Measurements from ENCODE around the gene MTNR1A.

Gene MTNR1A

GRCh38 chr4:186487726-186488125, 67.6 kb downstream of the MTNR1A start:
- no peak for DNase-seq (ENCODE audit: low spot score)

- DNase-seq (ENCODE audit: low spot score) = no peak
Measured at GRCh38 chr4:186486172-186486571, 69.2 kb downstream of the MTNR1A start.

DNA sequence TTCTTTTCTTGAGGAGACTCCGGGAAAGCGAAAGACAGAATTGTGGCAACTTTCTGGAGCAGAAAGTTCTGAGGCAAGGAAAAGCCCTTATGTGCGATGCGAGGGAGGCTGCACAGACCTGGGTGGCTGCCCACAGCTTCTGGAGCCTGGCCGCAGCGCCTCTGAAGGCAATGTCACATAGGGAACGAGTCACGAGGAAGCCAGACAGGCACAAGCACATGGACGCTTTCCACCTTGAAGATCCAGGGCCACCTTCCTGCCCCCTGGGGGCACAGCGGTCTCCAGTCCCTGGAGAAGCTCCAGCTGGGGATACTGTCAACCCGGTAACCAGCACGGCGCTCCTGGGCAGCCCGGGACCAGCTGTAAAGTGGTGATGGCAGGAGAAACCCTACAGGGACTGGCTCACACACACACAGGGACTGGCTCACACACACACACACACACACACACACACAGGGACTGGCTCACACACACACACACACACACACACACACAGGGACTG, 69.8 kb downstream of the MTNR1A start:
- no peak for DNase-seq (ENCODE audit: low spot score)

DNA sequence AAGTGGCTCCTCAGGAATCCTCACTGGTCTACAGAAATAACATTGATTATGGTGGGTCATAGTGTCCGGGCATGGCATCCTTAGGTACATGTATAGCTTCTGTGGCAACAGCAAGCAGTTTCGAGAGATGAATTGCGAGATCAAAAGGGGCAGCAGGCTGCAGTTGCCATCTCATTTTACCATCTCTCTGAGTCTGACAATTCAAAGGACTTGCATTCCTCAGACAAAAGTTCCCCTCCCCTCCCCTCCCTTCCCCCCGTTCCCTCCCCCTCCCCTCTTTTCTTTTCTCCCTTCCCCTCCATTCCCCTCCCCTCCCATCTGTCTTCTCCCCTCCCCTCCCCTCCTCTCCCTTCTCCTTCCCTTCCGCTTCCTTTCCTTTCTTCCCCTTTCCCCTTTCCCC, 70.2 kb downstream of the MTNR1A start:
- DNase-seq (ENCODE audit: low spot score) = no peak

DNA sequence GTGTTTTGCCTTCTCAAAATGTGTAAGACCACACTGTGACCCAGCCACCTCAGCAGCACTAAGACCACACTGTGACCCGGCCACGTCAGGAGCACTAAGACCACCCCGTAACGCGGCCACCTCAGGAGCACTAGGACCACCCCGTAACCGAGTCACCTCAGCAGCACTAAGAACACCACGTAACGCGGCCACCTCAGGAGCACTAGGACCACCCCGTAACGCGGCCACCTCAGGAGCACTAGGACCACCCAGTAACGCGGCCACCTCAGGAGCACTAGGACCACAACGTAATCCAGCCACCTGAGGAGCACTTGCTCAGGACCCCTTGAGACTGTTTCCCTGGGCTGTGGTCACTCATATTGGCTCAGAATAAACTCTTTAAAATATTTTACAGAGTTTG, 71.7 kb downstream of the MTNR1A start:
- DNase-seq (ENCODE audit: low spot score) = no peak

Data from CD4-positive, alpha-beta T cell treated with Interleukin-15 for 4 hours (primary cell).